PFSK-1 (cell line): ENCODE data around the gene IER5.

Source experiments
- POLR2AphosphoS5 ChIP-seq: IDR thresholded peaks from 2 replicates; pipeline ENCODE4 v1.6.1; 2012; ENCODE audit warnings: low read depth, mild to moderate bottlenecking, control low read depth, low read length, moderate library complexity
- TAF1 ChIP-seq: IDR thresholded peaks from 2 replicates; pipeline ENCODE4 v1.6.1; 2012; ENCODE audit warnings: low read length, control low read depth, borderline replicate concordance; ENCODE audit not compliant: insufficient read depth
- TF ChIP-seq, protein P1 (sequence below), 2 experiments: IDR thresholded peaks; 2 replicates each; pipeline versions ENCODE4 v1.6.1 to v1.8.0; 2011 to 2012; ENCODE audit warnings: low read depth in 2 of 2, low read length in 2 of 2, control low read depth in 1 of 2, inconsistent platforms in 1 of 2, mild to moderate bottlenecking in 1 of 2, moderate library complexity in 1 of 2; ENCODE audit not compliant: insufficient read depth in 1 of 2

- TF ChIP-seq POLR2AphosphoS5, result no peak
- TF ChIP-seq, protein P1, sequence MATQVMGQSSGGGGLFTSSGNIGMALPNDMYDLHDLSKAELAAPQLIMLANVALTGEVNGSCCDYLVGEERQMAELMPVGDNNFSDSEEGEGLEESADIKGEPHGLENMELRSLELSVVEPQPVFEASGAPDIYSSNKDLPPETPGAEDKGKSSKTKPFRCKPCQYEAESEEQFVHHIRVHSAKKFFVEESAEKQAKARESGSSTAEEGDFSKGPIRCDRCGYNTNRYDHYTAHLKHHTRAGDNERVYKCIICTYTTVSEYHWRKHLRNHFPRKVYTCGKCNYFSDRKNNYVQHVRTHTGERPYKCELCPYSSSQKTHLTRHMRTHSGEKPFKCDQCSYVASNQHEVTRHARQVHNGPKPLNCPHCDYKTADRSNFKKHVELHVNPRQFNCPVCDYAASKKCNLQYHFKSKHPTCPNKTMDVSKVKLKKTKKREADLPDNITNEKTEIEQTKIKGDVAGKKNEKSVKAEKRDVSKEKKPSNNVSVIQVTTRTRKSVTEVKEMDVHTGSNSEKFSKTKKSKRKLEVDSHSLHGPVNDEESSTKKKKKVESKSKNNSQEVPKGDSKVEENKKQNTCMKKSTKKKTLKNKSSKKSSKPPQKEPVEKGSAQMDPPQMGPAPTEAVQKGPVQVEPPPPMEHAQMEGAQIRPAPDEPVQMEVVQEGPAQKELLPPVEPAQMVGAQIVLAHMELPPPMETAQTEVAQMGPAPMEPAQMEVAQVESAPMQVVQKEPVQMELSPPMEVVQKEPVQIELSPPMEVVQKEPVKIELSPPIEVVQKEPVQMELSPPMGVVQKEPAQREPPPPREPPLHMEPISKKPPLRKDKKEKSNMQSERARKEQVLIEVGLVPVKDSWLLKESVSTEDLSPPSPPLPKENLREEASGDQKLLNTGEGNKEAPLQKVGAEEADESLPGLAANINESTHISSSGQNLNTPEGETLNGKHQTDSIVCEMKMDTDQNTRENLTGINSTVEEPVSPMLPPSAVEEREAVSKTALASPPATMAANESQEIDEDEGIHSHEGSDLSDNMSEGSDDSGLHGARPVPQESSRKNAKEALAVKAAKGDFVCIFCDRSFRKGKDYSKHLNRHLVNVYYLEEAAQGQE (IDR thresholded peaks at IDR 0.05; ENCODE audit: insufficient read depth in 1 of 2, low read depth in 2 of 2, low read length in 2 of 2), result no peak
- no peak for TF ChIP-seq TAF1
These were observed 33.0 kb downstream of the IER5 start for GRCh38 chr1:181121498-181121897.
